K562 (cell line): Measurements from ENCODE around the gene ACBD3. TPM values are rescaled to one million over a fixed set of nuclear protein-coding genes. Genes with fewer than 3 reads are reported as not detected.

Experiments used
- CBFA2T3 ChIP-seq: fragments of 450-650 bp; IDR thresholded peaks from 2 replicates; pipeline ENCODE4 v1.6.1; 2017
- CBFB ChIP-seq: sonication (generic); formaldehyde crosslinking; IDR thresholded peaks from 2 replicates; pipeline ENCODE4 v1.4.0; 2020; ENCODE audit warnings: mild to moderate bottlenecking, missing genetic modification reagents
- CC2D1A ChIP-seq: fragments of 450-650 bp; IDR thresholded peaks from 2 replicates; pipeline ENCODE4 v1.6.1; 2017; ENCODE audit warnings: mild to moderate bottlenecking
- CEBPG ChIP-seq, 3 experiments: fragments of 200-800 bp in 1 of 3; sonication (Bioruptor generic) in 1 of 3; sonication (generic) in 1 of 3; formaldehyde crosslinking in 1 of 3; IDR thresholded peaks in 2 of 3; conservative IDR thresholded peaks in 1 of 3; 2 replicates each; pipeline versions ENCODE4 v1.6.1 to v1.8.0; 2016 to 2022; ENCODE audit warnings: missing compliant biosample characterization in 2 of 3, missing genetic modification characterization in 2 of 3, mild to moderate bottlenecking in 1 of 3, missing genetic modification reagents in 1 of 3
- CHD1 ChIP-seq: fragments of 200-600 bp; sonication (generic); IDR thresholded peaks from one replicate; pipeline ENCODE4 v1.6.1; 2012; ENCODE audit warnings: mild to moderate bottlenecking, moderate library complexity, low read length, inconsistent platforms
- DMBX1 ChIP-seq: fragments of 250-450 bp; sonication (Bioruptor Pico); IDR thresholded peaks from 2 replicates; pipeline ENCODE4 v1.8.0; 2022; ENCODE audit warnings: inconsistent platforms, mild to moderate bottlenecking, moderate library complexity, borderline replicate concordance
- ELF1 ChIP-seq: fragments of 200-800 bp; sonication (Bioruptor generic); IDR thresholded peaks from 2 replicates; pipeline ENCODE4 v1.6.1; 2016; ENCODE audit warnings: missing genetic modification characterization, missing compliant biosample characterization
- KDM1A ChIP-seq, 2 experiments: fragments of 450-650 bp; IDR thresholded peaks; 2 replicates each; pipeline ENCODE4 v1.6.1; 2016; ENCODE audit warnings: mild to moderate bottlenecking in 2 of 2
- KLF16 ChIP-seq: IDR thresholded peaks from 2 replicates; pipeline ENCODE4 v1.6.1; 2016; ENCODE audit warnings: antibody characterized with exemption
- MTF1 ChIP-seq: fragments of 250-450 bp; sonication (Bioruptor Pico); IDR thresholded peaks from 2 replicates; pipeline ENCODE4 v1.9.0; 2021; ENCODE audit warnings: moderate library complexity, mild to moderate bottlenecking, inconsistent platforms, borderline replicate concordance
- NCOA6 ChIP-seq: fragments of 450-650 bp; IDR thresholded peaks from 2 replicates; pipeline ENCODE4 v1.6.1; 2017; ENCODE audit warnings: mild to moderate bottlenecking
- NONO ChIP-seq, 2 experiments: fragments of 200-400 bp in 1 of 2; fragments of 450-650 bp in 1 of 2; formaldehyde crosslinking in 1 of 2; IDR thresholded peaks; 2 replicates each; pipeline ENCODE4 v1.6.1; 2017; ENCODE audit warnings: low read depth in 2 of 2, mild to moderate bottlenecking in 2 of 2, moderate library complexity in 2 of 2, low read length in 1 of 2
- PHF21A ChIP-seq: fragments of 450-650 bp; IDR thresholded peaks from 2 replicates; pipeline ENCODE4 v1.6.1; 2017; ENCODE audit warnings: low read depth, borderline replicate concordance
- POLR2AphosphoS2 ChIP-seq: IDR thresholded peaks from 2 replicates; pipeline ENCODE4 v1.6.1; 2012; ENCODE audit warnings: low read length, improper control_type of control experiment
- POLR2AphosphoS5 ChIP-seq: IDR thresholded peaks from 2 replicates; pipeline ENCODE4 v1.6.1; 2011; ENCODE audit warnings: mild to moderate bottlenecking, low read depth, low read length, moderate library complexity; ENCODE audit not compliant: control insufficient read depth, insufficient read depth
- TBP ChIP-seq: optimal IDR thresholded peaks from 2 replicates; pipeline ENCODE3; 2011; ENCODE audit warnings: low read depth, low read length, improper control_type of control experiment
- TOE1 ChIP-seq, 2 experiments: fragments of 450-650 bp in 1 of 2; sonication (generic) in 1 of 2; formaldehyde crosslinking in 1 of 2; IDR thresholded peaks; 2 replicates each; pipeline versions ENCODE4 v1.7.1 to v1.8.0; 2016 to 2022; ENCODE audit warnings: borderline replicate concordance in 2 of 2, mild to moderate bottlenecking in 2 of 2, antibody characterized with exemption in 1 of 2, inconsistent platforms in 1 of 2, low read depth in 1 of 2, missing genetic modification reagents in 1 of 2, moderate library complexity in 1 of 2
- WHSC1 ChIP-seq: IDR thresholded peaks from one replicate; pipeline ENCODE4 v1.6.1; 2012; ENCODE audit warnings: low read length, control low read depth, inconsistent platforms
- ZNF197 ChIP-seq: fragments of 200-800 bp; sonication (Bioruptor generic); IDR thresholded peaks from 2 replicates; pipeline ENCODE4 v1.6.1; 2016; ENCODE audit warnings: low read depth, missing genetic modification characterization, missing compliant biosample characterization
- ZNF253 ChIP-seq: fragments of 250-450 bp; sonication (Bioruptor Pico); conservative IDR thresholded peaks from 2 replicates; pipeline ENCODE4 v1.6.1; 2021; ENCODE audit warnings: mild to moderate bottlenecking
- ZNF263 ChIP-seq: sonication (generic); formaldehyde crosslinking; IDR thresholded peaks from 2 replicates; pipeline ENCODE4 v1.8.0; 2022; ENCODE audit warnings: mild to moderate bottlenecking, missing genetic modification reagents, borderline replicate concordance
- polyA plus RNA-seq, 8 experiments: library from polyadenylated mRNA; depleted of rRNA in 4 of 8; stranded (reverse) in 5 of 8; unstranded in 3 of 8; fragments of >200 nt; fragmentation: Nextera tagmentation in 2 of 8; fragmentation: Illumina TruSeq in 1 of 8; extraction: Ambion mirVana in 2 of 8; extraction: Trizol in 1 of 8; gene quantifications; 2 replicates each; pipeline versions ENCODE4 v1.2.1 to v1.2.3, GENCODE V29; 2011 to 2014; ENCODE audit warnings: inconsistent platforms in 1 of 8, missing spikeins in 1 of 8
- total RNA-seq, 7 experiments: library from RNA; depleted of rRNA in 6 of 7; stranded (reverse); fragments of >200 nt in 6 of 7; fragmentation: Illumina TruSeq in 2 of 7; extraction: Trizol in 2 of 7; gene quantifications; 2 replicates each; pipeline versions ENCODE4 v1.2.1 to v1.2.3, GENCODE V29; 2011 to 2021; ENCODE audit warnings: low replicate concordance in 1 of 7
- TF ChIP-seq, protein P1 (sequence below): fragments of 250-450 bp; sonication (Bioruptor Pico); IDR thresholded peaks from 2 replicates; pipeline ENCODE4 v1.4.0; 2020; ENCODE audit warnings: mild to moderate bottlenecking, moderate library complexity
- TF ChIP-seq, protein P2 (sequence below): fragments of 450-650 bp; IDR thresholded peaks from 2 replicates; pipeline ENCODE4 v1.6.1; 2016
- TF ChIP-seq, protein P3 (sequence below): fragments of 200-800 bp; sonication (Bioruptor generic); IDR thresholded peaks from 2 replicates; pipeline ENCODE4 v1.6.1; 2017; ENCODE audit warnings: missing genetic modification characterization, missing compliant biosample characterization

The ACBD3 gene
- total and polyA plus RNA-seq, 9 of the 15 experiments (the other 6 are each of a cell fraction or from before 2014, with no cell fraction given) = 11.1 to 36.7 (median 26.9) TPM

DNA sequence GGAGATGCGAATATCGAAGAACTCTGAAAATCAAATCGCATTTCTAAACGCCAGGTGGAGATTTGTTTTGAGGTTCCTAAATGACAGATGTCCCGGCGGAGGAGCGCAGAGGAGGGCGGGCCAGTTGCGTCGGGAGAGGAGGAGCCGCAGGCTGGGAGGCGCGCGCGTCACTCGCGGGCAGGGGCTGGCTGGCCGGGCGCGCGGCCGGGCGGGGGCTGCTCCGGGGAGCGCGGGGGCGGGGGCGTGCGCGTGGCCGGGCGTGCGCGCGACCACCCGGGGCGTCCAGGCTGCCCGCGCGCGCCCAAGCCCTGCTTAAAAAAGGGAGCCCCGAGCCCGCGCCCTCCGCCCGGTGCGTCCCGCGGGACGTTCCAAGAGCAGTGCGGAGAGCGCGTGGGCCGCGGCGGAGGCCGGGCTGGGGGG is 76.7 kb downstream of the ACBD3 start (continued):
- TF ChIP-seq, protein P1, sequence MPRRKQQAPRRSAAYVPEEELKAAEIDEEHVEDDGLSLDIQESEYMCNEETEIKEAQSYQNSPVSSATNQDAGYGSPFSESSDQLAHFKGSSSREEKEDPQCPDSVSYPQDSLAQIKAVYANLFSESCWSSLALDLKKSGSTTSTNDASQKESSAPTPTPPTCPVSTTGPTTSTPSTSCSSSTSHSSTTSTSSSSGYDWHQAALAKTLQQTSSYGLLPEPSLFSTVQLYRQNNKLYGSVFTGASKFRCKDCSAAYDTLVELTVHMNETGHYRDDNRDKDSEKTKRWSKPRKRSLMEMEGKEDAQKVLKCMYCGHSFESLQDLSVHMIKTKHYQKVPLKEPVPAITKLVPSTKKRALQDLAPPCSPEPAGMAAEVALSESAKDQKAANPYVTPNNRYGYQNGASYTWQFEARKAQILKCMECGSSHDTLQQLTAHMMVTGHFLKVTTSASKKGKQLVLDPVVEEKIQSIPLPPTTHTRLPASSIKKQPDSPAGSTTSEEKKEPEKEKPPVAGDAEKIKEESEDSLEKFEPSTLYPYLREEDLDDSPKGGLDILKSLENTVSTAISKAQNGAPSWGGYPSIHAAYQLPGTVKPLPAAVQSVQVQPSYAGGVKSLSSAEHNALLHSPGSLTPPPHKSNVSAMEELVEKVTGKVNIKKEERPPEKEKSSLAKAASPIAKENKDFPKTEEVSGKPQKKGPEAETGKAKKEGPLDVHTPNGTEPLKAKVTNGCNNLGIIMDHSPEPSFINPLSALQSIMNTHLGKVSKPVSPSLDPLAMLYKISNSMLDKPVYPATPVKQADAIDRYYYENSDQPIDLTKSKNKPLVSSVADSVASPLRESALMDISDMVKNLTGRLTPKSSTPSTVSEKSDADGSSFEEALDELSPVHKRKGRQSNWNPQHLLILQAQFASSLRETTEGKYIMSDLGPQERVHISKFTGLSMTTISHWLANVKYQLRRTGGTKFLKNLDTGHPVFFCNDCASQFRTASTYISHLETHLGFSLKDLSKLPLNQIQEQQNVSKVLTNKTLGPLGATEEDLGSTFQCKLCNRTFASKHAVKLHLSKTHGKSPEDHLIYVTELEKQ (CRISPR knock-in tag) = no peak
- TF ChIP-seq MTF1 (CRISPR knock-in tag) (no peak), POLR2AphosphoS2 (no peak), DMBX1 (no peak), ZNF253 (CRISPR knock-in tag) (no peak), ZNF263 (CRISPR knock-in tag) (no peak), ZNF197 (CRISPR knock-in tag) (peak; percentile 94), CC2D1A (no peak), NCOA6 (no peak), POLR2AphosphoS5 (peak; percentile 52; the same call in 1 of the 2 replicates), KDM1A (IDR thresholded peaks at IDR 0.05) (peak; percentile 68 to 84), CBFB (CRISPR knock-in tag) (no peak), TOE1 (IDR thresholded peaks at IDR 0.05; ENCODE audit: borderline replicate concordance) (no peak), TOE1 (CRISPR knock-in tag; IDR thresholded peaks at IDR 0.05; ENCODE audit: borderline replicate concordance, low read depth) (no peak), ELF1 (no peak), CBFA2T3 (peak; percentile 23; the same call in 1 of the 2 replicates), CEBPG (CRISPR knock-in tag; IDR thresholded peaks at IDR 0.05) (no peak), CEBPG (tag; conservative IDR thresholded peaks at IDR 0.05 in 1 of 2, IDR thresholded peaks at IDR 0.05 in 1 of 2) (no peak), CHD1 (no peak), NONO (IDR thresholded peaks at IDR 0.05; ENCODE audit: low read depth in 2 of 2, low read length in 1 of 2) (peak in 1 of 2 experiments; percentile 65; a peak in 1 of 4 replicates), PHF21A (peak; percentile 69; the same call in 1 of the 2 replicates), WHSC1 (no peak), KLF16 (no peak), TBP (peak; percentile 50)
- TF ChIP-seq, protein P2, sequence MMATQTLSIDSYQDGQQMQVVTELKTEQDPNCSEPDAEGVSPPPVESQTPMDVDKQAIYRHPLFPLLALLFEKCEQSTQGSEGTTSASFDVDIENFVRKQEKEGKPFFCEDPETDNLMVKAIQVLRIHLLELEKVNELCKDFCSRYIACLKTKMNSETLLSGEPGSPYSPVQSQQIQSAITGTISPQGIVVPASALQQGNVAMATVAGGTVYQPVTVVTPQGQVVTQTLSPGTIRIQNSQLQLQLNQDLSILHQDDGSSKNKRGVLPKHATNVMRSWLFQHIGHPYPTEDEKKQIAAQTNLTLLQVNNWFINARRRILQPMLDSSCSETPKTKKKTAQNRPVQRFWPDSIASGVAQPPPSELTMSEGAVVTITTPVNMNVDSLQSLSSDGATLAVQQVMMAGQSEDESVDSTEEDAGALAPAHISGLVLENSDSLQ = peak; percentile 78
- TF ChIP-seq, protein P3, sequence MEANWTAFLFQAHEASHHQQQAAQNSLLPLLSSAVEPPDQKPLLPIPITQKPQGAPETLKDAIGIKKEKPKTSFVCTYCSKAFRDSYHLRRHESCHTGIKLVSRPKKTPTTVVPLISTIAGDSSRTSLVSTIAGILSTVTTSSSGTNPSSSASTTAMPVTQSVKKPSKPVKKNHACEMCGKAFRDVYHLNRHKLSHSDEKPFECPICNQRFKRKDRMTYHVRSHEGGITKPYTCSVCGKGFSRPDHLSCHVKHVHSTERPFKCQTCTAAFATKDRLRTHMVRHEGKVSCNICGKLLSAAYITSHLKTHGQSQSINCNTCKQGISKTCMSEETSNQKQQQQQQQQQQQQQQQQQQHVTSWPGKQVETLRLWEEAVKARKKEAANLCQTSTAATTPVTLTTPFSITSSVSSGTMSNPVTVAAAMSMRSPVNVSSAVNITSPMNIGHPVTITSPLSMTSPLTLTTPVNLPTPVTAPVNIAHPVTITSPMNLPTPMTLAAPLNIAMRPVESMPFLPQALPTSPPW = peak; percentile 93
